B cell (primary cell): Measurements from ENCODE around the gene UNC13A. TPM values are rescaled to one million over a fixed set of nuclear protein-coding genes. Genes with fewer than 3 reads are reported as not detected.

Experiments
- ATAC-seq: fragments of 200-7000 bp; cut with Tn5 transposase; one replicate; pipeline ENCODE4 v1.10.0; 2021; ENCODE audit warnings: low read depth, mild to moderate bottlenecking, moderate number of reproducible peaks, moderate library complexity
- CTCF ChIA-PET: fragments of 350-600 bp; sonication (Branson Sonifier 250); formaldehyde crosslinking; loops from one replicate; lab custom pipeline; 2021; ENCODE audit warnings: antibody characterized with exemption, inconsistent platforms; lab: Charles Lee
- POLR2A ChIA-PET: fragments of 350-600 bp; sonication (Branson Sonifier 250); formaldehyde crosslinking; loops from one replicate; lab custom pipeline; 2021; ENCODE audit warnings: antibody characterized with exemption; lab: Charles Lee
- DNase-seq: peaks from one replicate; pipeline ENCODE4 v3.0.0; 2013
- H2AFZ ChIP-seq: 2 replicates; pipeline ENCODE4 v1.6.1; 2012; ENCODE audit warnings: mild to moderate bottlenecking, low read depth, low read length; ENCODE audit not compliant: insufficient read depth, poor library complexity, severe bottlenecking
- H3K27ac ChIP-seq, 2 donors: 1 replicate in 1 of 2; 2 replicates in 1 of 2; pipeline ENCODE4 v1.5.1; 2012 to 2013; ENCODE audit warnings: low read length in 2 of 2, mild to moderate bottlenecking in 2 of 2, moderate library complexity in 1 of 2
- H3K27me3 ChIP-seq, 4 experiments: fragments of 200-600 bp in 1 of 4; sonication (generic) in 1 of 4; replicated peaks in 1 of 4; 1 replicate in 2 of 4; 2 replicates in 2 of 4; pipeline versions ENCODE4 v1.6.1 to v1.7.0; 2013 to 2016; ENCODE audit warnings: low read length in 3 of 4, mild to moderate bottlenecking in 2 of 4, mixed read lengths in 1 of 4, moderate library complexity in 1 of 4; ENCODE audit not compliant: insufficient read depth in 4 of 4, control insufficient read depth in 3 of 4; ENCODE audit errors: control extremely low read depth in 1 of 4
- H3K36me3 ChIP-seq, 2 experiments: replicated peaks in 1 of 2; 1 replicate in 1 of 2; 2 replicates in 1 of 2; pipeline versions ENCODE4 v1.6.1 to v1.7.1; 2013; ENCODE audit warnings: low read length in 1 of 2; ENCODE audit not compliant: insufficient read depth in 2 of 2, control insufficient read depth in 1 of 2; ENCODE audit errors: control extremely low read depth in 1 of 2, extremely low read depth in 1 of 2
- H3K4me1 ChIP-seq, 2 donors: fragments of 200-600 bp in 1 of 2; sonication (generic) in 1 of 2; 1 replicate in 1 of 2; 2 replicates in 1 of 2; pipeline versions ENCODE4 v1.5.1 to v1.6.1; 2013 to 2017; ENCODE audit warnings: low read length in 2 of 2; ENCODE audit not compliant: control insufficient read depth in 2 of 2, insufficient read depth in 2 of 2
- H3K4me2 ChIP-seq: replicated peaks from 2 replicates; pipeline ENCODE3; 2012; ENCODE audit warnings: mild to moderate bottlenecking, low read depth, low read length; ENCODE audit not compliant: poor library complexity, severe bottlenecking
- H3K4me3 ChIP-seq, 5 experiments: fragments of 200-600 bp in 1 of 5; sonication (generic) in 1 of 5; 1 replicate in 3 of 5; 2 replicates in 2 of 5; pipeline versions ENCODE4 v1.5.1 to v1.7.0; 2011 to 2016; ENCODE audit warnings: low read length in 4 of 5, mild to moderate bottlenecking in 4 of 5, low read depth in 2 of 5, control low read depth in 1 of 5, moderate library complexity in 1 of 5; ENCODE audit not compliant: insufficient read depth in 1 of 5; ENCODE audit errors: control extremely low read depth in 1 of 5, extremely low read depth in 1 of 5
- H3K79me2 ChIP-seq: fragments of 200-600 bp; sonication (generic); one replicate; pipeline ENCODE4 v1.6.0; 2016; ENCODE audit warnings: low read length; ENCODE audit not compliant: control insufficient read depth, insufficient read depth
- H3K9ac ChIP-seq: fragments of 200-600 bp; sonication (generic); 2 replicates; pipeline ENCODE4 v1.6.1; 2017; ENCODE audit warnings: mild to moderate bottlenecking, low read length, moderate library complexity
- H3K9me3 ChIP-seq, 3 donors: one replicate each; pipeline versions ENCODE4 v1.6.1 to v1.7.1; 2013; ENCODE audit warnings: low read length in 2 of 3; ENCODE audit not compliant: control insufficient read depth in 2 of 3, insufficient read depth in 1 of 3; ENCODE audit errors: control extremely low read depth in 1 of 3
- H4K20me1 ChIP-seq: 2 replicates; pipeline ENCODE4 v1.6.0; 2012; ENCODE audit warnings: mild to moderate bottlenecking, low read length; ENCODE audit not compliant: insufficient read depth, control insufficient read depth, poor library complexity, severe bottlenecking
- H3K27ac Mint-ChIP-seq: one replicate; pipeline ENCODE4 v1.8.0; 2021; ENCODE audit warnings: mixed read lengths
- H3K27me3 Mint-ChIP-seq: one replicate; pipeline ENCODE4 v1.8.0; 2021; ENCODE audit warnings: mixed read lengths
- H3K4me1 Mint-ChIP-seq: one replicate; pipeline ENCODE4 v1.8.0; 2021; ENCODE audit warnings: mixed read lengths
- H3K4me3 Mint-ChIP-seq: one replicate; pipeline ENCODE4 v1.8.0; 2021; ENCODE audit warnings: mixed read lengths
- H3K9me3 Mint-ChIP-seq: one replicate; pipeline ENCODE4 v1.8.0; 2022; ENCODE audit warnings: mixed read lengths; ENCODE audit not compliant: insufficient read depth
- CTCF ChIP-seq: fragments of 200-600 bp; IDR thresholded peaks from one replicate; pipeline ENCODE4 v1.8.0; 2022; ENCODE audit warnings: antibody characterized with exemption, mild to moderate bottlenecking
- EZH2 ChIP-seq: IDR thresholded peaks from 2 replicates; pipeline ENCODE4 v1.6.1; 2012; ENCODE audit warnings: borderline replicate concordance, low read depth, mild to moderate bottlenecking, moderate library complexity, low read length; ENCODE audit not compliant: insufficient read depth, poor library complexity, severe bottlenecking
- WGBS: methylation state at CpG from one replicate; pipeline ENCODE4 v1.1.5; 2013; ENCODE audit warnings: missing lambda C conversion rate; ENCODE audit not compliant: insufficient coverage; 5-methylcytosine and 5-hydroxymethylcytosine counted together
- intact Hi-C: fragments of 100-400 bp; cut with micrococcal nuclease; formaldehyde crosslinking; loops from one replicate; pipeline ENCODE4 v1.10.0; 2022
- polyA plus RNA-seq: library from polyadenylated mRNA; depleted of rRNA; stranded (reverse); fragments of >200 nt; gene quantifications from 2 replicates; pipeline ENCODE4 v1.2.3, GENCODE V29; 2012
- total RNA-seq, 2 donors: library from RNA; stranded (reverse); fragments of 120-200 nt in 1 of 2; gene quantifications; 1 replicate in 1 of 2; 2 replicates in 1 of 2; pipeline versions ENCODE4 v1.2.3 to v1.2.4, GENCODE V29; 2013 to 2022

The UNC13A gene
- total and polyA plus RNA-seq, 2 donors (not counting 1 experiment from before 2014, with no cell fraction given), result 0.10 TPM; not detected in 1

DNA sequence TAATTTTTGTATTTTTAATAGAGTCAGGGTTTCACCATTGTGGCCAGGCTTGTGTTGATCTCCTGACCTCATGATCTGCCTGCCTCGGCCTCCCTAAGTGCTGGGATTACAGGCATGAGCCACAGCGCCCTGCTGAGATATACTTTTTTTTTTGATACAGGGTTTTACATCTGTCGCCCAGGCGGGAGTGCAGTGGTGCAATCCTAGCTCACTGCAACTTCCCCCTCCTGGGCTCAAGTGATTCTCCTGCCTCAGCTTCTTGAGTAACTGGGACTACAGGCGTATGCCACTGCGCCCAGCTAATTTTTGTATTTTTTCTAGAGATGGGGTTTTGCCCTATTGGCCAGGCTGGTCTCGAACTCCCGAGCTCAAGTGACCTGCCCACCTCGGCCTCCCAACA lies 130.7 kb downstream of the UNC13A start:
- H3K79me2 ChIP-seq, result peaks cover 44% of the 10 kb centered on the region
- POLR2A ChIA-PET, result interaction anchor here (0.6 kb wide), 1 partner anchor 86 kb away, joined by 5 read pairs; no protein-coding TSS in a partner anchor
- intact Hi-C loops, result loop anchor here (10.0 kb wide), 2 partner anchors 63 to 153 kb away; partner anchors contain the start of gene BST2
- H4K20me1 ChIP-seq, result peaks cover 38% of the 10 kb centered on the region
- no peak overlapping the region for H3K9ac ChIP-seq
- H3K4me1 ChIP-seq, result peaks cover 13 to 18% of the 10 kb centered on the region in 2 donors
- no peak overlapping the region for H2AFZ ChIP-seq
- ATAC-seq (no peak), DNase-seq (no peak)
- CTCF ChIA-PET, result interaction anchor here (0.6 to 2.0 kb wide), 3 partner anchors 16 to 32 kb away, joined by 3 to 11 read pairs (median 3); no protein-coding TSS in a partner anchor
- no peaks in the 10 kb centered on the region for H3K27me3 Mint-ChIP-seq
- H3K36me3 ChIP-seq, result peaks cover 2 to 40% of the 10 kb centered on the region in 2 experiments
- no peaks in the 10 kb centered on the region for H3K9me3 Mint-ChIP-seq
- no peak overlapping the region for H3K27ac ChIP-seq
- H3K4me3 Mint-ChIP-seq, result peak overlapping the region; percentile 86
- H3K4me3 ChIP-seq, result no peak overlapping the region
- TF ChIP-seq EZH2 (no peak), CTCF (no peak)
- no peak overlapping the region for H3K4me2 ChIP-seq
- WGBS, result 96% methylated on average over 5 of the region's 9 CpGs
- H3K27ac Mint-ChIP-seq, result no peak overlapping the region
- peaks cover 20% of the 10 kb centered on the region for H3K4me1 Mint-ChIP-seq
- no peaks in the 10 kb centered on the region for H3K27me3 ChIP-seq
- no peaks in the 10 kb centered on the region for H3K9me3 ChIP-seq

DNA sequence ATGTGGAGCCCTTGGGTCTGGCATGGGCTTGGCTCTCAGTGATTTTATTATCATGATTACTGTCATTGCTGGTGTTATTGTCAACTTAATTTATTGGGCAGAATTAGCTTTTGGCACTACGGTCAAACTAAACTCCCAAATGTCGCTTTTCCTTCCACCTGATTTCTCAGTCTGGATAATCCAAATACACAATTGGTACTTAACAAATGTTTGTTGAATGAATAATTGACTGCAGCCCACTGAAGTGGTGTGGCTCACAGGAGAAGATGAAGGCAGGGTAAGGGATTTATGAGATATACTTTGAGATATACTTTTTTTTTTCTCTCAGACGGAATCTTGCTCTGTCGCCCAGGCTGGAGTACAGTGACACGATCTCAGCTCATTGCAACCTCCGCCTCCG lies 131.2 kb downstream of the UNC13A start:
- H3K27me3 ChIP-seq, result no peaks in the 10 kb centered on the region
- H4K20me1 ChIP-seq, result peaks cover 38% of the 10 kb centered on the region
- H3K4me1 Mint-ChIP-seq, result peaks cover 20% of the 10 kb centered on the region
- peak overlapping the region; percentile 98 for H3K4me2 ChIP-seq
- no peak for ATAC-seq
- H3K27ac ChIP-seq, result no peak overlapping the region
- no peaks in the 10 kb centered on the region for H3K27me3 Mint-ChIP-seq
- intact Hi-C loops, result loop anchor here (10.0 kb wide), 2 partner anchors 62 to 152 kb away; partner anchors contain the start of gene BST2
- ChIA-PET CTCF (interaction anchor here (0.6 to 2.0 kb wide), 4 partner anchors 17 to 194 kb away, joined by 3 to 12 read pairs (median 7); partner anchors contain the start of gene FCHO1), POLR2A (interaction anchor here (0.6 to 1.4 kb wide), 4 partner anchors 34 to 85 kb away, joined by 3 to 8 read pairs (median 5); partner anchors contain the start of gene PGLS)
- peaks cover 44% of the 10 kb centered on the region for H3K79me2 ChIP-seq
- H3K27ac Mint-ChIP-seq, result no peak overlapping the region
- H3K9me3 ChIP-seq, result no peaks in the 10 kb centered on the region
- H3K4me1 ChIP-seq, result peaks cover 13 to 18% of the 10 kb centered on the region in 2 donors
- no peaks in the 10 kb centered on the region for H3K9me3 Mint-ChIP-seq
- H2AFZ ChIP-seq, result no peak overlapping the region
- TF ChIP-seq CTCF, result no peak
- TF ChIP-seq EZH2, result no peak
- H3K36me3 ChIP-seq, result peaks cover under 1 to 40% of the 10 kb centered on the region in 2 experiments
- DNase-seq, result no peak
- no peak overlapping the region for H3K9ac ChIP-seq
- H3K4me3 ChIP-seq, result no peak overlapping the region
- 100% methylated on average over 4 of the region's 7 CpGs for WGBS
- H3K4me3 Mint-ChIP-seq, result peak overlapping the region; percentile 86
